Activated CD8-positive, alpha-beta memory T cell treated with anti-CD3 and anti-CD28 coated beads, Interleukin-2, amount 10 ng/mL, durations not matched to agents 7 days and 5 days (primary cell): ENCODE results near the gene IDI1. TPM values are rescaled to one million over a fixed set of nuclear protein-coding genes. Genes with fewer than 3 reads are reported as not detected.

ENCODE experiments used
- ATAC-seq: fragments of 150-1000 bp; cut with Tn5 transposase; one replicate; pipeline ENCODE4 v1.10.0; 2021; ENCODE audit warnings: moderate library complexity
- CTCF ChIA-PET: fragments of 350-600 bp; sonication (Branson Sonifier 250); formaldehyde crosslinking; loops from one replicate; lab custom pipeline; 2021; ENCODE audit warnings: antibody characterized with exemption; lab: Charles Lee
- DNase-seq: peaks from one replicate; pipeline ENCODE4 v3.0.0-alpha.2; 2020
- H3K27ac Mint-ChIP-seq: one replicate; pipeline ENCODE4 v1.8.0; 2021; ENCODE audit warnings: mild to moderate bottlenecking, mixed read lengths
- H3K27me3 Mint-ChIP-seq: one replicate; pipeline ENCODE4 v1.8.0; 2021; ENCODE audit warnings: mixed read lengths
- H3K36me3 Mint-ChIP-seq: one replicate; pipeline ENCODE4 v1.8.0; 2021; ENCODE audit warnings: mild to moderate bottlenecking, mixed read lengths
- H3K4me1 Mint-ChIP-seq: one replicate; pipeline ENCODE4 v1.8.0; 2021; ENCODE audit warnings: mixed read lengths
- H3K4me3 Mint-ChIP-seq: one replicate; pipeline ENCODE4 v1.8.0; 2021; ENCODE audit warnings: mild to moderate bottlenecking, moderate library complexity, mixed read lengths
- H3K9me3 Mint-ChIP-seq: one replicate; pipeline ENCODE4 v1.8.0; 2022; ENCODE audit warnings: low read depth, mixed read lengths
- total RNA-seq, 2 experiments: library from RNA; stranded (reverse); gene quantifications; one replicate each; pipeline ENCODE4 v1.2.3, GENCODE V29; 2021

Gene IDI1
- 10 to 100 TPM; 60.8 to 75.8 TPM for total RNA-seq

DNA sequence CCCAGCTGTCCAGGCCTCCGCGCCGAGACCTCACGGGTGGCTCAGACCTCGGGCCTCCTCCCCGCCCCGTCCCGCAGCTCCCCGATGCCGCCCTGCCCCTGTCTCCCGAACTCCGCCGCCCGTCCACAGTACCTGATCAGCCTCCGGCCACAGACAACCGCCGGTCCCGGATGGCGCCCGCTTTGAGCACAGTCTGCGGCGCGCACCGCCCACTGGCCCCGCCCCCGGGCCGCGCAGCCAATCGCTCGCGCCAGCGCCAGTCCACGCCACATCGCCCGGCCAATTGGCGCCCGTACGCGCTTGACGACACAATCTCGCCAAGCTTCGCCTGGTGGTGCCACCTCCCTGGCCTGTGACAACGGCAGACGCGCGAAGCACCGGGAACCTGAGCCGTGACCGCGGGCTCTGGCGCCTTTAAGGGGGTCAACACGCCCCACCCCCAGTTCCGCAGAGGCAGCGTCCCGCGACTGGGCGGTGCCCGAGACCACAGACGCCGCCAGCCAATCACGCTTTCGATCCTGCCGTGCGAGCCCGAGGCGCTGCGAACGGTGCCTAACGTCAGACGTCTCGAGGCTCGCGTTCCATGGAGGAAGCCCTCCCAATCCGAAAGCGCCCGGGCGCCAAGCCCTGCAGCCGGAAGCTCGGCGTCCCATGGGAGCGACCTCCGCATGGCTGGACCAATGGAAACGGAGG lies at the start of gene IDI1:
TSS of gene IDI1 (minus strand) at position 388 of the 693 bp plus-strand sequence. CDS start at position 272, 116 bp downstream.
- DNase-seq (peak; percentile 98), ATAC-seq (peak; percentile 86)
- Mint-ChIP-seq H3K4me3 (peak within 1 kb of the TSS; percentile 95), H3K27me3 (no peaks in the 10 kb centered on the region), H3K27ac (peak within 1 kb of the TSS; percentile 97), H3K9me3 (no peaks in the 10 kb centered on the region), H3K4me1 (peaks cover 66% of the 10 kb centered on the region), H3K36me3 (peaks cover 58% of the 10 kb centered on the region)
- CTCF ChIA-PET = interaction anchor here (0.8 to 1.6 kb wide), 4 partner anchors 24 to 62 kb away, joined by 3 to 4 read pairs (median 3); partner anchors contain the start of genes GTPBP4 and IDI2

DNA sequence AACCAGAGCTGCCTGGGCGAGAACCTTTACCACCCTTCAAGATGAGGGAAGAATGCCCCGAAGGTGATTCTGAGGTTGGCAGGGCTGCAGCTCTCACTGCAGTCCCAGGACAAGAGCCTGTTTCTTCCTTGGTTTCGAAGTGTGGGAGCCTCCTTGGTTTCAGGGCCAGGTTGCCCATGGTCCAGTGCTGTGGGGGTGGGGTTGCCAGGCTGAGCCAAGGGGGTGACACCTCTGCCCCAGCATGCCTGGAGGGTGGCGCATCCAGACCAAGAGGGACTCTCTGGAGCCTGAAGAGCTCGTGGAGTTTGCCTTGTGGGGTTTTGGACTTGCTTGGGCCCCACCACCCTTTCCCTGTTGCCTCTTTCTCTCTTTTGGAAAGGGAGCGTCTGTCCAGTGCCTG lies 48.5 kb upstream of the IDI1 start:
- Mint-ChIP-seq H3K27me3 (no peaks in the 10 kb centered on the region), H3K4me3 (no peak overlapping the region), H3K36me3 (peaks cover 22% of the 10 kb centered on the region), H3K9me3 (no peaks in the 10 kb centered on the region), H3K4me1 (peaks cover 9% of the 10 kb centered on the region), H3K27ac (no peak overlapping the region)
- CTCF ChIA-PET = interaction anchor here (1.7 kb wide), 1 partner anchor 13 kb away, joined by 5 read pairs; no protein-coding TSS in a partner anchor
- ATAC-seq (no peak), DNase-seq (no peak)

DNA sequence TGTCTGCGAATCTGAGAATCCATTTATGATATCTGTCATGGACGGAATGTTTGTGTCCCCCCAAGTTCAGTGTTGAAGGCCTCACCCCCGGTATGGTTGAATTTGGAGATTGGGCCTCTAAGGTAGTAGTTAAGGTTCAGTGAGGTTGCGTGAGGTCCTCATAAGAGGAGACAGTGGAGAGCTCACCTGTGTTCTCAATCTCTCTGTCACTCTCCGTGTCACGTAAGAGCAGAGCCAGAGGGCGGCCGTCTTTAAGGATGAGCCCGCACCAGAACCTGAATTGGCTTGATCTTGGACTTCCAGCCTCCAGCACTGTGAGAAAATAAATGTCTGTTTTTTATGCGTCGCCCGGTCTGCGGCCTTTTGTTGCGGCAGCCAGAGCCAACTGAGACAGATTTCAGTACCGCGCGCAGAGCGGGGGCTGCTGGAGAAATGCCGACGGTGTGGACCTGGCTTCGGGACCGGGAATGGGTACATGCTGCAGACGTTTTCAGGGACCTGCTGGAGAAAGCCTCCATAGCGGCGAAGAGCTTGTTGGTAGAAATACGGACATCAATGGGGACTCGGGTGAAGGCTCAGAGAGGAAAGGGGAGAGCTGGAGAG lies 47.5 kb upstream of the IDI1 start:
- no peak for DNase-seq
- peaks cover 19% of the 10 kb centered on the region for H3K36me3 Mint-ChIP-seq
- CTCF ChIA-PET = interaction anchor here (1.7 kb wide), 1 partner anchor 14 kb away, joined by 6 read pairs; no protein-coding TSS in a partner anchor
- H3K4me1 Mint-ChIP-seq = peaks cover 5% of the 10 kb centered on the region
- H3K27me3 Mint-ChIP-seq = no peaks in the 10 kb centered on the region
- H3K27ac Mint-ChIP-seq = no peak overlapping the region
- H3K4me3 Mint-ChIP-seq = no peak overlapping the region
- no peaks in the 10 kb centered on the region for H3K9me3 Mint-ChIP-seq
- no peak for ATAC-seq

DNA sequence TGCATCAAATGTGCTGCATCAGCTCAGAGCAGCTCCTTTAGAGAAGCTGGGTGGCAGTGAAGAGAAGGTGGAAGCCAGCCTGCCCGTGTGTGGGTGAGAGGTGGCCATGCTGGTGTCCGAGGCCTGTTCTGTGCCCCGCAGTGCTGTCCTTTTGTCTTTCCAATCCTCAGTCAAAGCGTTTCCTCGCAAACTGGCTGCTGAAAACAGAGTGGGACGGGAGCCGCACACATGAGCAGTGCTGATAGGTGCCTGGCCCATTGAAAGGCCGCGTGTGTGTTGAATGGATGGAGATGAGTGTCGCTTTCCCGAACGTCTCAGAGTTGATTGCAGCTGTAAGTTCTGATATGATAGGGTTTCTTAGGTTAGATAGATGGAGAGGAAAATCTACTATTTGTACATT lies 46.6 kb upstream of the IDI1 start:
- Mint-ChIP-seq H3K27ac (no peak overlapping the region), H3K9me3 (no peaks in the 10 kb centered on the region), H3K27me3 (no peaks in the 10 kb centered on the region), H3K36me3 (peaks cover 26% of the 10 kb centered on the region), H3K4me3 (no peak overlapping the region), H3K4me1 (peaks cover 5% of the 10 kb centered on the region)
- no peak for DNase-seq
- no peak for ATAC-seq
- CTCF ChIA-PET = interaction anchor here (1.7 kb wide), 1 partner anchor 15 kb away, joined by 6 read pairs; no protein-coding TSS in a partner anchor

DNA sequence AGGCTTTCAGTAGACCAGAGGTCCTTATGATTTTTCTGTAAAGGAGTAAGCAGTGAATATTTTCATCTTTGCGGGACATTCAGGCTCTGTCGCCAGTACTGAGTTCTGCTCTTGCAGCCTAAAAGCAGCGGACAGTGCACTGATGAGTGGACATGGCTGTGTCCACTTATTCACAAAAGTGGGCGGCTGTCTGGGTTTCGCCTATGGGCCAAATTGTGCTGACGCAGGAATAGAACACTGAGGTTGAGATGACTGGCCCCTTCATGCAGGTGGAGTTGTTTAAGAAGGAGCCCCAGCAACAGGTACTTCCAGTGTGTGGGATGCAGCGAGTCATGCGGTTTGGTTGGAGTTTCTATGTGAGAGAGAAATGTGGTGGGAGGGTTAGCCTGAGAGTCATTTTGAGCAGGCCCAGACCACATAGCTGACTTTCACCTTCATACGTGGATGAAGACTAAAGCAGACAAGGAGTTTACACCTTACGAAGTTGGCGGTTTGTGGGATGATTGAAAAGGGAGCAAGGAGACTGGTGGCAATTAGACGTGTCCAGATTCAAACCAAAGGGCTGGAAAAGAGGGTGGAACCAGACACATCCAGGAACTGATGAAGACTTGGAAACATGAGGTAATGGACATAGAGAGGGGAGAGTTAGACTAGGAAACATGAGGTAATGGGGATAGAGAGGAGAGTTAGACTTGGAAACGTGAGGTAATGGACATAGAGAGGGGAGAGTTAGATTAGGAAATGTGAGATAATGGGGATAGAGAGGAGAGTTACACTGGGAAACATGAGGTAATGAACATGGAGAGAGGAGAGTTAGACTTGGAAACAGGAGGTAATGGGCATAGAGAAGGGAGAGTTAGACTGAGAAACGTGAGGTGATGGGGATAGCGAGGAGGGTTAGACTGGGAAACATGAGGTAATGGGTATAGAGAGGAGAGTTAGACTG lies 45.5 kb upstream of the IDI1 start:
- ATAC-seq = peak; percentile 72
- peak; percentile 76 for DNase-seq
- no peak overlapping the region for H3K4me3 Mint-ChIP-seq
- peaks cover 1% of the 10 kb centered on the region for H3K4me1 Mint-ChIP-seq
- peaks cover 31% of the 10 kb centered on the region for H3K36me3 Mint-ChIP-seq
- H3K9me3 Mint-ChIP-seq = no peaks in the 10 kb centered on the region
- no peaks in the 10 kb centered on the region for H3K27me3 Mint-ChIP-seq
- no peak overlapping the region for H3K27ac Mint-ChIP-seq
- CTCF ChIA-PET = no interaction called here

DNA sequence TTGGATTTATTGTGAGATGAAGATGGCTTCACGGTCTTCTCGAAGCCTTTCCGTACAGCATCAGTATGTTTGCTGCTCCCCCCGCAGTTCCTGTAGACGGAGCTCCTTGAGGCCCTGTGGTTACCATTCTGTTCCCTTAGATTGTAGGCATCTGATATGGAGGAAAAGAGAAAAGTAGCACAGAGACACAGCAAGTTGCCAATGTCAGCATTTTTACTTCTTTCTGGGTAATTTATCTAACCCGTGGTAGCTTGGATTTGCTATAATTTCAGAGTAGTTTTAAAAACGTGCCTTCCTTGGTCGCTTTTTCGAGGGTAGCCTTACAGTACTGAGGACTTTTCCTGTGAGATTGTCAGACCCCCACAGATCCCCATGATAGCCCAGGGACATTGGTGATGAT lies 44.8 kb upstream of the IDI1 start:
- Mint-ChIP-seq H3K27ac (no peak overlapping the region), H3K27me3 (no peaks in the 10 kb centered on the region)
- CTCF ChIA-PET = no interaction called here

DNA sequence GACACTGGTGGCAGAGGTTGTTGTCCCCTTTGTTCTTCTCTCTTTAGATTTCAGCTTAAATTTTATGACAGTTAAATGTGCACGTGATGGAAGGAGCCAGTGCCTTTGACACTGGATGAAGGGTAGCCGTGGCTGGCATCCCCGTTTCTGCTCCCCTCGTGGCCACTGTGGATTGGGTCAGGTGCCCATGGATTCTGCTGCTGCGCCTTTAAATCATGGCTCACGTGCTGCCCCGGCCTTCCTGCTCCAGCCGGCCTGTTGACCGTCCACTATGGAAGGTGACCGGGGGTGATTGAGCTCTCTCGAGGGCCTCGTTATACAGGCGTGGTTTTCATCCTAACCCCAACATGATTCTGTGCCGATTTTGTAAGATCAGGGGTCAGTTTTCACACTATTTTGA lies 41.8 kb upstream of the IDI1 start:
- Mint-ChIP-seq H3K9me3 (no peaks in the 10 kb centered on the region), H3K27me3 (no peaks in the 10 kb centered on the region), H3K4me3 (no peak overlapping the region), H3K27ac (no peak overlapping the region), H3K36me3 (peaks cover 50% of the 10 kb centered on the region), H3K4me1 (peaks cover 12% of the 10 kb centered on the region)
- DNase-seq = no peak
- CTCF ChIA-PET = no interaction called here
- no peak for ATAC-seq

More for the DNA sequence above, 44.8 kb upstream of the IDI1 start:
- Mint-ChIP-seq H3K4me3 (no peak overlapping the region), H3K36me3 (peaks cover 33% of the 10 kb centered on the region), H3K4me1 (peaks cover 1% of the 10 kb centered on the region), H3K9me3 (no peaks in the 10 kb centered on the region)
- ATAC-seq = no peak
- no peak for DNase-seq

DNA sequence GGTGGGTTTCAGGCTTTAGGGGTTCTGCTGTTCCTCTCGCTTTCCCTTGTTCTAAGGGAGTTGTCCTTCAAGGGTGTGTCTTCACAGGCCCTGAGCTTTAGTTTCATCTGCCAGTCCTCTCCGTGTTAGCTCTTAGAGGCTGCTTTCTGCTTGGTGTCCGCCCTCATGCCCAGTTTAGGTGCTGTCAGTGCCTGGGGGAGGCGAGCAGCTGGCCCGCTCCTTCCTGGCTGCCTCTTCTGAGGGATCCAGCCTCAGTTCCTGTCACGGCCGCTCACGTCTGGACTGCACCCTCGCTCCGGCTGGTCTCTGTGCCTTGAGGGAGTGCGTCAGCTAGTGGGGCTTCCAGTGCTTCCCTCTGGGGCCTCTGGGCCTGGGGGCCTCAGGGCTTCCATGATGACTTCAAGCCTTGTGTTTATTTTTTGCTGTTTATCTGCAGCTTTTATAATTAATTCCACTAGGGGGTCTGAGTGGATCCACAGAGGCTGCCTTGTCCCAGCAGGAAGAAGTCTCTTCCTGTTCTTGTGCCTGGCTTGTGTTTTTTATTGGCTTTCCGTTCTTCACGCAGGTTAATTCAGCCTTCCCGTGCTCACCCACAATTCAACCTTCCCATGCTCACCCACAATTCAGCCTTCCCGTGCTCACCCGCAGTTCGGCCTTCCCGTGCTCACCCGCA lies 40.2 kb upstream of the IDI1 start:
- Mint-ChIP-seq H3K4me3 (no peak overlapping the region), H3K27me3 (no peaks in the 10 kb centered on the region), H3K9me3 (no peaks in the 10 kb centered on the region), H3K4me1 (peaks cover 12% of the 10 kb centered on the region), H3K36me3 (peaks cover 58% of the 10 kb centered on the region), H3K27ac (no peak overlapping the region)
- ATAC-seq (no peak), DNase-seq (no peak)
- CTCF ChIA-PET = no interaction called here

DNA sequence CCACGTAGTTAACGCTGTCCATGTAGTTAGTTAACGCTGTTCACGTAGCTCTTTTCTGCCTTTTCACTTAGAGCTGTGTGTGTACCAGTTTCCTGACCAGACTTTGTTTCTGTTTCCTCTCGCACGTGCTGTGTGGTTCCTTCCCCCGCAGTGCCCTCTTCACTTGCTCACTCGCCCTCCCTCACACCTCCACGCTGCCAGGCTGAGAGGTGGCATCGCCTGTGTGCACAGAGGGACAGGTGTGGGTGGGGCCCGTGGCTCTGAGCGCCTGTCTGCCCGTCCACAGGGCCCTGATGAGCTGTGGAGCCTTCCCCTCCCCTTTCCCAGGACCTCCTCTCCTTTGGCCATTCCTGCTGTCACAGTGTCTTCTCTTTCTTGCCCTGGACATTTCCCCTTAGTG lies 37.9 kb upstream of the IDI1 start:
- CTCF ChIA-PET = no interaction called here
- peaks cover 11% of the 10 kb centered on the region for H3K4me1 Mint-ChIP-seq
- no peak overlapping the region for H3K4me3 Mint-ChIP-seq
- no peak overlapping the region for H3K27ac Mint-ChIP-seq
- DNase-seq = no peak
- no peaks in the 10 kb centered on the region for H3K9me3 Mint-ChIP-seq
- ATAC-seq = no peak
- H3K27me3 Mint-ChIP-seq = no peaks in the 10 kb centered on the region
- peaks cover 66% of the 10 kb centered on the region for H3K36me3 Mint-ChIP-seq

DNA sequence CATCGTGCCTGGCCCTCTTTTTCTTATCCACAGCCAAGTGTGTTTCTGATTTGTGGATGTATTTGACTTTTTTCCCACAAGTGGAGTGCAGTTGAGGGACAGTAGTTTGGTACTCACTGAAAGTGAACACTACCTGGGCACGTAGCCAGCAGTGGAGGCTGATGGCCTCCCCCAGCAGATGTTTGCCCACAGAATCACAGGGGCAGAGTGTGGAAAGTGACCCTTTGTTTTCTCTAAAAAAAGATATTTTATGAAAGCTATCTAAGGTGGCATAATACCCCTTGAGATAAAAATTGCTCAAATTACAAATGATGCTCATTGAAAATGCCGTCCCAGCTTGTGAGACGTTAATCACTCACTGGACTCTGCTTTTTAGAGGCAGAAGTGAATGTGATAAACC lies 36.3 kb upstream of the IDI1 start:
- H3K4me1 Mint-ChIP-seq = peaks cover 11% of the 10 kb centered on the region
- no peaks in the 10 kb centered on the region for H3K27me3 Mint-ChIP-seq
- peaks cover 54% of the 10 kb centered on the region for H3K36me3 Mint-ChIP-seq
- H3K9me3 Mint-ChIP-seq = no peaks in the 10 kb centered on the region
- H3K27ac Mint-ChIP-seq = no peak overlapping the region
- ATAC-seq = no peak
- no peak for DNase-seq
- H3K4me3 Mint-ChIP-seq = no peak overlapping the region
- CTCF ChIA-PET = no interaction called here

DNA sequence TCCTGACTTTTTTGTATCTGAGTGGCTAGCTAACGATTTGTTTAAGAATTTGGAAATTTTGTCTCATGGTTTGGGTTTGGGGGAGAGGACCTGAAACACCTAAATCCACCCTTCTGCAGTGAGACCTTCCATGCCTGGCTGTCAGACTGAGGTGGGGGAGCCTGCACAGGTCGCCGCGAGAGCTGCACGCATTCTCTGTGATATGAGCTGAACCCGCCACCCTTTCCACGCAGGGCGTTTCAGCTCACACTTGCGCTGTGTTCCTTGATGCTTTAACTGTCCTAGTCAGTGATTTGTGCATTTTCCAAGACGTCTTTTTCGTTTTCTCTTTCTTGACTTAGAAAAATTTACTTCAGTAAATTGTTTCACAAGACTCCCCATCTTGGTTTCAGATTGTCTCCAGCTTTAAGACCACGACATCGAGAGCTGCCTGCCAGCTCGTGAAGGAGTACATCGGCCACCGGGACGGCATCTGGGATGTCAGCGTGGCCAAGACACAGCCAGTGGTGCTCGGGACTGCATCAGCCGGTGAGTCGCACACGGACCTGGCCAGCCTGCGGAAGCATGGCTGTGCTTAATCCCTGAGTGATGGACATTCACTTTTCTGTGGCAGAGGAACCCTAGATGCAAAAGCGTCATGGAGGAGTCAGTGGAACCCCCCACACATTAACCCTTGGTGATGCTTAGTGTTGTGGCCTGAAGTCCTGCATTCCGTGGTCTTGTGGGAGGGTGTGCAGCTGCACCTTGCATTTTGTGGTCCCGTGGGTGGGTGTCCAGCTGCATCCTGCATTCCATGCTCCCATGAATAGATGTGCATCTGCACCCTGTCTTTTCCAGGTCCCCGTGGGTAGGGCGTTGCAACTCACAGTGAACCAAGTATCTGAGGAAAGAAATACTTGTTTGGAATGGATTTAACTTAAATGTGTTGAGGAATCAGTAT lies 35.4 kb upstream of the IDI1 start:
- H3K36me3 Mint-ChIP-seq = peaks cover 55% of the 10 kb centered on the region
- peaks cover 11% of the 10 kb centered on the region for H3K4me1 Mint-ChIP-seq
- ATAC-seq (no peak), DNase-seq (no peak)
- CTCF ChIA-PET = no interaction called here
- H3K4me3 Mint-ChIP-seq = no peak overlapping the region
- no peaks in the 10 kb centered on the region for H3K27me3 Mint-ChIP-seq
- H3K9me3 Mint-ChIP-seq = no peaks in the 10 kb centered on the region
- no peak overlapping the region for H3K27ac Mint-ChIP-seq

DNA sequence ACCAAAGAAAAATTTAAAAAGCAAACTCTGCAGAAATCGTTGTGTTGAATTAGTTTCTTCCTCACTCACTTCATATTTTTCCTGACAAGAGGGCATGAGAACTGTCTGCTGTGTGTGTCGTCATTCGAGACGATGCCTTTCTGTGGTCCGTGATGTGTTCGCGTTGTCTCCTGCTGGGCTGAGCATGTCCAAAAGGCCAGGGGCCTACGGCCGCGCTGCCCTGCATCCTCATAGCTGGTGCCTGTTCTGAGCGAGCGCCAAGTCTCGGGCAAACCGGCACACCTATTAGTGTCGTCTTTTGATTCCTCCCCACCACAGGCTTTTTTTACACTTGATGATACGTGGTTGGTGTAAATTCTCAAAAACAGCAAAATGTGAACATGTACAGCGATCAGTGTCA lies 34.7 kb upstream of the IDI1 start:
- ATAC-seq (no peak), DNase-seq (no peak)
- Mint-ChIP-seq H3K27me3 (no peaks in the 10 kb centered on the region), H3K36me3 (peaks cover 54% of the 10 kb centered on the region), H3K9me3 (no peaks in the 10 kb centered on the region), H3K27ac (no peak overlapping the region), H3K4me3 (no peak overlapping the region), H3K4me1 (peaks cover 11% of the 10 kb centered on the region)
- CTCF ChIA-PET = no interaction called here
